ENCODE measurements around the gene STX8.

GRCh38 chr17:9261081-9262012 lies 314.3 kb downstream of the STX8 start:
- no peak for TF ChIP-seq GATA2 (IDR thresholded peaks at IDR 0.05; ENCODE audit: low read depth, low read length)
- TF ChIP-seq GATA3 (IDR thresholded peaks at IDR 0.05; ENCODE audit: low read depth, low read length), result no peak

Measured in SH-SY5Y (cell line).